Neural crest cell (in vitro differentiated cells): ENCODE data around the gene GRAMD4. TPM values are rescaled to one million over a fixed set of nuclear protein-coding genes. Genes with fewer than 3 reads are reported as not detected.
"Not testable (repeated sequence)": the region's sequence is repeated elsewhere in the genome, so short reads cannot be mapped to it uniquely, and the experiment has no call there.

Experiments
- DNase-seq: peaks from one replicate; pipeline ENCODE4 v3.0.0; 2021; ENCODE audit warnings: low read depth, mixed read lengths, low spot score
- H3K27ac Mint-ChIP-seq: one replicate; pipeline ENCODE4 v1.8.0; 2021; ENCODE audit warnings: mild to moderate bottlenecking, mixed read lengths; ENCODE audit not compliant: unreplicated experiment
- H3K27me3 Mint-ChIP-seq: 2 replicates; pipeline ENCODE4 v1.8.0; 2021; ENCODE audit warnings: low read depth, mild to moderate bottlenecking, mixed read lengths
- H3K36me3 Mint-ChIP-seq: 2 replicates; pipeline ENCODE4 v1.8.0; 2021; ENCODE audit warnings: low read depth, mild to moderate bottlenecking, mixed read lengths
- H3K4me1 Mint-ChIP-seq: 2 replicates; pipeline ENCODE4 v1.8.0; 2021; ENCODE audit warnings: mixed read lengths
- H3K4me3 Mint-ChIP-seq: one replicate; pipeline ENCODE4 v1.8.0; 2021; ENCODE audit warnings: mild to moderate bottlenecking, mixed read lengths
- H3K9me3 Mint-ChIP-seq: 2 replicates; pipeline ENCODE4 v1.8.0; 2021; ENCODE audit warnings: mixed read lengths
- total RNA-seq: library from RNA; stranded (reverse); gene quantifications from 2 replicates; pipeline ENCODE4 v1.2.1, GENCODE V29; 2021
- TF ChIP-seq, protein P1 (sequence below): fragments of 200-600 bp; sonication (generic); conservative IDR thresholded peaks from 2 replicates; pipeline ENCODE4 v1.5.0; 2021; ENCODE audit warnings: antibody characterized with exemption, mild to moderate bottlenecking

GRAMD4 gene
- total RNA-seq, 1 donor from 2014 or later = 34.1 TPM

- peaks cover 5% of the 10 kb centered on the region for H3K4me1 Mint-ChIP-seq
- no peak for DNase-seq
- H3K27ac Mint-ChIP-seq = no peak overlapping the region
- no peaks in the 10 kb centered on the region for H3K9me3 Mint-ChIP-seq
- H3K36me3 Mint-ChIP-seq = no peaks in the 10 kb centered on the region
- H3K27me3 Mint-ChIP-seq = no peaks in the 10 kb centered on the region
- TF ChIP-seq, protein P1, sequence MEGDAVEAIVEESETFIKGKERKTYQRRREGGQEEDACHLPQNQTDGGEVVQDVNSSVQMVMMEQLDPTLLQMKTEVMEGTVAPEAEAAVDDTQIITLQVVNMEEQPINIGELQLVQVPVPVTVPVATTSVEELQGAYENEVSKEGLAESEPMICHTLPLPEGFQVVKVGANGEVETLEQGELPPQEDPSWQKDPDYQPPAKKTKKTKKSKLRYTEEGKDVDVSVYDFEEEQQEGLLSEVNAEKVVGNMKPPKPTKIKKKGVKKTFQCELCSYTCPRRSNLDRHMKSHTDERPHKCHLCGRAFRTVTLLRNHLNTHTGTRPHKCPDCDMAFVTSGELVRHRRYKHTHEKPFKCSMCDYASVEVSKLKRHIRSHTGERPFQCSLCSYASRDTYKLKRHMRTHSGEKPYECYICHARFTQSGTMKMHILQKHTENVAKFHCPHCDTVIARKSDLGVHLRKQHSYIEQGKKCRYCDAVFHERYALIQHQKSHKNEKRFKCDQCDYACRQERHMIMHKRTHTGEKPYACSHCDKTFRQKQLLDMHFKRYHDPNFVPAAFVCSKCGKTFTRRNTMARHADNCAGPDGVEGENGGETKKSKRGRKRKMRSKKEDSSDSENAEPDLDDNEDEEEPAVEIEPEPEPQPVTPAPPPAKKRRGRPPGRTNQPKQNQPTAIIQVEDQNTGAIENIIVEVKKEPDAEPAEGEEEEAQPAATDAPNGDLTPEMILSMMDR = no peak
- H3K4me3 Mint-ChIP-seq = no peak overlapping the region
Observed at GRCh38 chr22:46632646-46633249, 12.6 kb downstream of the GRAMD4 start.

- Mint-ChIP-seq H3K9me3 (no peaks in the 10 kb centered on the region), H3K27me3 (no peaks in the 10 kb centered on the region), H3K27ac (no peak overlapping the region), H3K4me3 (no peak overlapping the region), H3K36me3 (no peaks in the 10 kb centered on the region), H3K4me1 (peaks cover 5% of the 10 kb centered on the region)
- DNase-seq = no peak
- TF ChIP-seq, protein P1 = no peak
Observed at GRCh38 chr22:46633334-46633890, 13.2 kb downstream of the GRAMD4 start.

DNA sequence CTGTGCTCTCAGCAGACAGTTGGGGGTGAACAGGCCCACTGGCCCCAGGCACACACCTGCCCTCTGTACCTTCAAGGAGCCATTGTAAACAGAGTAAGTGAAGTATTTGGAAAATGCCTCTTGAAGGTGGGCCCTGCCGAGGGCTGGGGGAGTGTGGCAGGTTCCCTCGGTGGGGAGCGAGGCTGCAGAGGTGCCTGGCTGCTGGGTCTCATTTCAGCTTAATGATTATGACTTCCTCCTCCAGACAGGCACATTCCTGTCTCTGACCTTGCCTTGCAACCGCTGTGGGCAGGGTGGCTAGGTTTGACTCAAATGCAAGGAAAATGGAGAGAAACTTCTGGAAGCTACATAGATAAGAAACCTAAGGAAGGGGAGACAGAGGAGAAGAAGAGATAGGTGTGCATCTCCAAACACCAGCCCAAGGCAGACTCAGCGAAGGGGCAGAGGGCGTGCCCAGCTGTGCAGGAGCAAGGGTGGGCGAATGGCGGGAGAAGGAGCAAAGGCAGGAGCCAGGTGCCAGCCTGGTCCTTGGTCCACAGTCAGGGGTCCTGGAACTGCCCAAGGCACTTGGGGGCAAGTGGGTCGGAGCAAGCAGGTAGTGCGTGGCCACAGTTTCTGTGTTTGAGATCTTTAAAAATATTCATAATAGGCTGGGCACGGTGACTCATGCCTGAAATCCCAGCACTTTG is 14.0 kb downstream of the GRAMD4 start:
- Mint-ChIP-seq H3K9me3 (no peaks in the 10 kb centered on the region), H3K4me1 (peaks cover 5% of the 10 kb centered on the region), H3K4me3 (no peak overlapping the region), H3K27me3 (no peaks in the 10 kb centered on the region), H3K27ac (peak overlapping the region; percentile 32), H3K36me3 (no peaks in the 10 kb centered on the region)
- no peak for DNase-seq
- TF ChIP-seq, protein P1 = no peak

GRCh38 chr22:46634973-46635685 is 14.9 kb downstream of the GRAMD4 start:
- H3K4me3 Mint-ChIP-seq, DNase-seq, H3K27ac Mint-ChIP-seq, H3K4me1 Mint-ChIP-seq, H3K9me3 Mint-ChIP-seq, H3K27me3 Mint-ChIP-seq, H3K36me3 Mint-ChIP-seq: not testable (repeated sequence)

GRCh38 chr22:46635756-46636155 is 15.6 kb downstream of the GRAMD4 start:
- Mint-ChIP-seq H3K27ac (no peak overlapping the region), H3K9me3 (no peaks in the 10 kb centered on the region), H3K4me3 (no peak overlapping the region), H3K4me1 (peaks cover 11% of the 10 kb centered on the region), H3K36me3 (no peaks in the 10 kb centered on the region), H3K27me3 (no peaks in the 10 kb centered on the region)
- DNase-seq = no peak
- TF ChIP-seq, protein P1 = peak; percentile 25
